NB4 (cell line): ENCODE measurements around the gene SUDS3.

ENCODE experiments used
- CTCF ChIP-seq: IDR thresholded peaks from one replicate; pipeline ENCODE4 v1.5.1; 2012; ENCODE audit warnings: low read depth, low read length
- MAX ChIP-seq: IDR thresholded peaks from 2 replicates; pipeline ENCODE4 v1.6.1; 2011; ENCODE audit warnings: low read depth, low read length
- MYC ChIP-seq: IDR thresholded peaks from 2 replicates; pipeline ENCODE4 v1.6.1; 2011; ENCODE audit warnings: low read depth, low read length
- POLR2A ChIP-seq: IDR thresholded peaks from 2 replicates; pipeline ENCODE4 v1.6.1; 2011; ENCODE audit warnings: mild to moderate bottlenecking; ENCODE audit not compliant: insufficient read length; ENCODE audit errors: extremely low read depth

GRCh38 chr12:118334939-118335567 lies 41.3 kb upstream of the SUDS3 start:
- TF ChIP-seq POLR2A (no peak), CTCF (no peak), MYC (no peak), MAX (no peak)
